OCI-LY7 (cell line): ENCODE results near the gene TWF2.

ENCODE experiments used
- EZH2phosphoT487 ChIP-seq: fragments of 200-600 bp; sonication (generic); IDR thresholded peaks from 2 replicates; pipeline ENCODE4 v1.6.1; 2018; ENCODE audit warnings: low read depth, borderline replicate concordance, mild to moderate bottlenecking, mixed run types, antibody characterized with exemption, low read length, moderate library complexity, mixed read lengths
- TF ChIP-seq, protein P1 (sequence below): fragments of 200-600 bp; sonication (generic); conservative IDR thresholded peaks from 2 replicates; pipeline ENCODE4 v1.5.1; 2014; ENCODE audit warnings: mild to moderate bottlenecking, antibody characterized with exemption, low read length, moderate library complexity, mixed read lengths

DNA sequence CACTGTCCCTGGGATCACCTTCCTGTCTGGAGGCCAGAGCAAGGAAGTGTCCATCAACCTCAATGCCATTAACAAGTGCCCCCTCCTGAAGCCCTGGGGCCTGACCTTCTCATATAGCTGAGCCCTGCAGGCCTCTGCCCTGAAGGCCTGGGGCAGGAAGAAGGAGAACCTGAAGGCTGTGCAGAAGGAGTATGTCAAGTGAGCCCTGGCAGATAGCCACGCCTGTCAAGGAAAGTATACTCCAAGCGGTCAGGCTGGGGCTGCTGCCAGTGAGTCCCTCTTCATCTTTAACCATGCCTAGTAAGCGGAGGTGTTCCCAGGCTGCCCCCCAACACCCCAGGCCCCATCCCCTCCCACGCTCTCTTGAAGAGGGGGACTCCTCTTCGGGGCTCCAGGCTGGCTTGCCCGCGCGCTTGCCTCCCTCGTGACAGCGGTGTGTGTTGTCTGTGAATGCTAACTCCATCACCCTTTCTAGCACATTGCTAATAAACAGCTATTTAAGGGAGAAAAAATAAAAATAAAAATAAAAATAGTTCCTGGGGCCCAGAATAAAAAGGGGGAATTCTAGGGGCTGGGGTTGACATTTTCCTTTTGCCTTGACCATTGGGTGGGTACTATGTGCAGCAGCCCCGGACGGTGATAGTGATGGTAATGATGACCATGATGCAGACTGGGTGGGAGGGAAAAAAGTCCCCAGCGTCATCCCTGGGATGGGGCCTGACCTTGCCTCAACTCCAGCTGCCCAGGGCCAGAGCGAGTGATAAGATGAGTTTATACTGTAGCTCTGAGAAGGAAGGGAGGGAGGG lies 44.3 kb downstream of the TWF2 start:
- TF ChIP-seq, protein P1, sequence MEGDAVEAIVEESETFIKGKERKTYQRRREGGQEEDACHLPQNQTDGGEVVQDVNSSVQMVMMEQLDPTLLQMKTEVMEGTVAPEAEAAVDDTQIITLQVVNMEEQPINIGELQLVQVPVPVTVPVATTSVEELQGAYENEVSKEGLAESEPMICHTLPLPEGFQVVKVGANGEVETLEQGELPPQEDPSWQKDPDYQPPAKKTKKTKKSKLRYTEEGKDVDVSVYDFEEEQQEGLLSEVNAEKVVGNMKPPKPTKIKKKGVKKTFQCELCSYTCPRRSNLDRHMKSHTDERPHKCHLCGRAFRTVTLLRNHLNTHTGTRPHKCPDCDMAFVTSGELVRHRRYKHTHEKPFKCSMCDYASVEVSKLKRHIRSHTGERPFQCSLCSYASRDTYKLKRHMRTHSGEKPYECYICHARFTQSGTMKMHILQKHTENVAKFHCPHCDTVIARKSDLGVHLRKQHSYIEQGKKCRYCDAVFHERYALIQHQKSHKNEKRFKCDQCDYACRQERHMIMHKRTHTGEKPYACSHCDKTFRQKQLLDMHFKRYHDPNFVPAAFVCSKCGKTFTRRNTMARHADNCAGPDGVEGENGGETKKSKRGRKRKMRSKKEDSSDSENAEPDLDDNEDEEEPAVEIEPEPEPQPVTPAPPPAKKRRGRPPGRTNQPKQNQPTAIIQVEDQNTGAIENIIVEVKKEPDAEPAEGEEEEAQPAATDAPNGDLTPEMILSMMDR = no peak
- no peak for TF ChIP-seq EZH2phosphoT487
